Eye (tissue), 1 donor: ENCODE results near the gene PRKAA1.
"Not testable (repeated sequence)": the region's sequence is repeated elsewhere in the genome, so short reads cannot be mapped to it uniquely, and the experiment has no call there.

Source experiments
- DNase-seq: peaks from one replicate; pipeline ENCODE4 v3.0.0-alpha.2; 2015

Gene PRKAA1

DNA sequence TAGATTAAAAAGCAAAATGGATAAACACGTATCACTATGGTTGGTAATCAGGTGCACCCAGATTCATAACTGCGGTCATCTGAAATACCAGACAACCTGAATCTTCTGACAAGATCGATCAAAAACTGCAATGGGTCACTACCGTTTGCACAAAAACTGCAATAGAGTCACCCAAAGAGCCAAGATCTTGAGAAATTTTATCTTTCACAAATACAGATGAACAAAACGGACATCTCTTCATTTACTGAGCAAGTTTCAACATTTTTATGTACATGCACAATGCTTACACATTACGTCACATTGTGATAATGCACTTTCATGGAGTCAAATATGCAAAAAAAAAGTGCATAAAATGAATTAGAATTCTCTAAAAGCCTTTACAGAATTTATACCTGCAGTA lies 18.6 kb downstream of the PRKAA1 start:
- no peak for DNase-seq

DNA sequence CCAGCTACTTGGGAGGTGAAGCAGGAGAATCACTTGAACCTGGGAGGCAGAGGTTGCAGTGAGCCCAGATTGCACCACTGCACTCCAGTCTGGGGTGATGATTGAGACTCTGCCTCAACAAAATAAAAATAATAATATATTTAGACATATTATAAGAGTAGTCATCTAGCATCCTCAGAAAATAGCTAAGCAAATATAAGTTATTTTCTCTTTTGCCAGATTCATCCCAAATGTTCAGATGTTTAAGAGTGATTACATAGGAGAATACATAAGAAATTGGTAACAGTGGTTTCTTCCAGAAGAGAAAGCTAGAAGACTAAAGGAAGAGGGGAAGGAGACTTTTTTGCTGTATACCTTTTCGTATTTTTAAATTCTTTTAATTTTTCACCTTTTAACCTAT lies 20.0 kb downstream of the PRKAA1 start:
- no peak for DNase-seq

DNA sequence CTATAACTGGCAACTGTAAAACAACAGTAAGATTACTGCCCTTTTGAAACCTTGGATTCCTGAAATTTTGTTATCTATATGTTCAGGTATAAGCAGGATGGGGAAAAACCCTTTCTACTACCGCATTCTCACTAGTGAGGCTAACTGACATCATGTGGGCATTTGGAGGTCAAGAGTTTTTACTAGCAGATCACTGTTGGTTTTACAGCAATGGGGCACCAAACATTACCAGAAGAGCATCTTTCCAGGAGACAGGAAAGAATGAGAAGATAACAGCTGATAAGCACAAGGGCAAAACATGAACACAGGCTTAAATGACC lies 21.6 kb downstream of the PRKAA1 start:
- DNase-seq, result no peak

DNA sequence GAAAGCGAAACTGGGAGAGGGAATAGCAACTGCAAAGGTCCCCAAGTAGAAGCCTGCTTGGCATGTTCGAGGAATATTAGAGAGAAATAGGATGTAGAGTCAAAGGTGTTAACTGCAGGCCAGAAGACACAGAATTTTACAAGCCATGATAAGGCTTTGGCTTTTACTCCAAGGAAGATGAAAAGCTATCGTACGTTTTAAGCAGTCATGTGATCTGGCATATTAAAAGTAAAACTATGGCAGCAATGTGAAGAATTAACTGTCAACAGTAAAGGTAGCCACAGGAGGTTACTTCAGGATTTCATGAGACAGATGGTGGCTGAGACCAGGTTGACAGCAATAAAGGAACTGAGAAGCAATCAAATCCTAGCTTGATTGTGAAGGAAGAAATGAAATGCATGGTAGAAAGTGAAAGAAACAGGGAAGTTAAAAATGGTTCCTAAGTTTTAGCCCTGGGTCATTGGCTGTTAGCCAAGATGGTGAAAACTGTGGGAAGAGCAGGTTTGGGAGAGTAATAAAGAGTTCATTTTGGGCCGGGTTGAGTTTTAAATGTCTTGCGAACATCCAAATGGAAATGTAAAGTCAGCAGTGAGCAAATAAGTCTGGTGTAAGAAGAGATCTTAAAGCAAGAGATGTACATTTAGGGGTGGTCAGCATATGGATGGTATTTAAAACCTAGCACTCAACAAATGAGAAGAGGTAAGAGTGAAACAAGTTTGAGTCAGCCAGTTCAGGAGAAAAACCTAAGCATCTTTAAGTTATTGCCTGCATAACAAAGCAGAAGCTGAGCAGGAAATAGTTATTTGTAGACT lies 22.1 kb downstream of the PRKAA1 start:
- no peak for DNase-seq

DNA sequence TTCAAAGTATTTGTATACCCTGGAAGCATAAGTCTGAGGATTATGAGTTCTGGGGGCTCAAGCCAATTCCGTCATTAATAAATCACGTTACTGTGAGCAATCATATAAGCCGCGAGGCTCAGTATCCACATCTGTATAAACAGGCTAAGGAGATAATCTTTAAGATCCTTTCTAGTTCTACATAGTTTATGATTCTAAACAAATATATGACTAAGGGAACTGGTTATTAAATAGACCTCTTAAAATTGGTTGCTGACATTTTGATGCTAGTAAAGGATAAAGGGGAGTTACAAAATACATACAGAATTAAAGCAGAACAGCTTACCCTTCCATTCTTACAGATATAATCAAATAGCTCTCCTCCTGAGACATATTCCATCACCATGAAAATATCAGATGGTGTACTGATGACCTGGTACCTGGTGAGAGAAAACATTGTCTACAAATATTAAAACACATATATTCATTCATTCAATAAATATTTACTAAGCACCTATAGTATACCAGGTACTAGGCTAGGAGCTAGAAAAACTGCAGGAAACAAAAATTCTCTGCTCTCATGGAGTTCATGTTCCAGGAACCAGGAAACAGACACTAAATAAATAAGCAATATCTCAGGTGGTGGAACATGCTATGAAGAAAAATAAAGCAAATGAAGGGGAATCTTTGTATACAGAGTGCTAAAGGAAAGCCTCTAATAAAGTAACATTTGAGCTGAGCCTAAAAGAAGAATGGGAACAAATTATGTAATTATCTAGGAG lies 22.9 kb downstream of the PRKAA1 start:
- no peak for DNase-seq

DNA sequence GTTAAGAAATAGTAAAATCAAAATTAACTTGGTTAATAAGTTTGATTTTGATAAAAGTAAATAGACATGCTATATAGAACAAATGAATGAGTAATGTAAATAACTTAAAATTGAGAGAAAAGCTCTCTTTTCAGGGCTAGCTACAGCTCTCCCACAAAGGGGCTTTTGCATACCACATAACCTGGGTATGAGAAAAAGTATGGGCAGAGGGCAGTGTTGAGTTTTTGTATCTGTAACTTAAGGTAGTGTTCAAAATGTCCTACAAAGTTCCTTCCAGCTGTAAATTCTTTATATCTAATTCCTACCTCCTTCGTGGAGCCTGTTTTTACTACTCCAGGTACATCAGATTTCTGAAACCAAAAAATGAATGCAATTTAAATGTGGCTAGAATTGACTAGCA lies 23.6 kb downstream of the PRKAA1 start:
- DNase-seq, result no peak

DNA sequence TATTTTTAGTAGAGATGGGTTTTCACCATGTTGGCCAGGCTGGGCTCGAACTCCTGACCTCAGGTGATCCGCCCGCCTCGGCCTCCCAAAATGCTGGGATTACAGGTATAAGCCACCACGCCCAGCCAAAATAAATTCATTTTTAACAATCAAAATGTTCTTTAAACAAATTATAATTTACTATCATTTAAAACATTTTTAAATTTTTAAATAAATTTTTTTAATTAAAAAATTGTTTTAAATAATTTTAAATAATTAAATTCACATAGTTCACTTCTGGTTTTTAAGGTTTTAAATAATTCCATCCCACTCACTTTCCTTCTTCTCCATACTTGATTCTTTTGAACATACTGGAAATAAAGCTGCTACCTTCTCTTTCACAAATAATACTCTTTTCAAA lies 27.4 kb downstream of the PRKAA1 start:
- DNase-seq, result no peak

DNA sequence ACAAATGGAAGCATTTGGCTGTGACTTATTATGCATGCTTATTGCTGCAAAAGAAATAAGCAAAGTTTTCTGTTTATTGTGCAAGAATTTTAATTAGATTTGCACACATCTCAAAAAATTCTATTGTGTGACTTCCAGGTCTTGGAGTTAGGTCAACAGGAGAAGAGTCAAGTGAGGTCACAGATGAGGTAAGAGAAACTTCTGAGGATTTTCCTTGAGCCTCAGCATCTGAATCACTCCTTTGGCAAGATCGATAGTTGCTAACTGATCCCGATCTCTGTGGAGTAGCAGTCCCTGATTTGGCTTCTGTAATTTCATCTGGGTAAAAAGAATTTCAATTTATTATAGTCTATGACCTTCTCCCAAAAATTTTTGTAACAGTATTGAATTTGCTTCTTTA lies 35.5 kb downstream of the PRKAA1 start:
- DNase-seq, result no peak

DNA sequence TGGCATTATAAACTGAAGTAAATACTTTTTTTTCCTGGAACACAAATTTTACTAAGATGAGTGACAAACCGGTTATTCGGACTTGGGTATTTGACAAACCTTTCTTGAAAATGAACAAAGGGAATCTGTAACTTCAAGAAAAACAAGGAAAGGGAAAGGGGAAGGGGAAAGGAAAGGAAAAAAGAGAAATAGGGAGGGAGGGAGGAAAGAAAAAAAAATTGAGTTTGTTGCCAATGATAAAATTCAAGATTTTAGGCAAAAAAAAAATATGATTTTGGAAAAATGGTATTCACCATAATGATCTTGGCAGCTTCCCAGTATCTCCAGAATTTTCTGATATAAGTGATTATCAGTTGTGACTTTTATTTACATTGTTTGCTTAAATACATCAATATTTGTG lies 40.8 kb downstream of the PRKAA1 start:
- DNase-seq, result no peak

DNA sequence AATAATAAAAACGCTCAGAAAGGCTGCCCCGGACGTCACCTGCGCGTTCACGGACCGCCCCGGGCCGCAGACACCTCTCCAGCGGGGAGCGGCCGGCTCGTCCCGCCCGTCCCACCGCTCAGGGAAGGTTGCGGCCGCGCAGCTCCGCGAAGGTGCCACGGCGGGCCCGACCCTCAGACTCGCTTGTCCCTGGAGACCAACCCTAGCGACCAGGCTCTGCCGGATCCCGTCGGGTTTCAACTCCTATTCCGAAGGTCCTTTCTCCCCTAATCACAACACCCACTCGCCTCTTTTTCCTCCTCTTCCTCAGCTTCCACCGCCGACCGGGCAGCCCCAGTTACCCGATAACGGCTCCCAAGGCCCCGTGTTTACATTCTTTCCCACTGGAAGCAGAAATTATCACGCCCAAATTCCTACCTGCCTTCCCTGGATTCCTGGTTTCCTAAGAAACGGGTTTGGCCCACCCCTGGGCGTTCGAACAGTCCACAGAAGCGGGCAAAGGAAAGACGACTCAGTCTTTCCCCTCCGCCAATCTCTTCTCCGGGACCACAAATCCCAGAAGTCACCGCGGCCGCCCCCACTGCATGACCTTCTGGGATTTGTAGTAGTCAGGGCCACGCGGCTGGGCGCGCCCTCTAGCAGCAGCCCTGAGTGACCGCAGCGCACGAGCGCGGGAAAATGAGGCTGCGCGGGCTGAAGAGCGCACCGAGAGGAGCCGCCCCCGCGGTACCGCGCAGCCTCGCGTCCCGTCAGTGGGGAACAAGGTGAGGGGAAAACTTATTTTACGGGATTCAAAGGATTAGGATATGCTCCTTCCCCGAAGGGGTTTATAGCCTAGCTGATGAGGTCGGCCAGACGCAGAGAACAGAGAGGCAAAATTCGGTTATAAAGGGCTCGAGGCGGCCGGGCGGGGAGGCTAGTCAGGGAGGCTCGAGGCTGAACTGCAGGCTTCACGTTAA lies 42.5 kb downstream of the PRKAA1 start, which contains the start of gene TTC33:
Gene TTC33 (minus strand): TSS at position 555 of the 959 bp plus-strand sequence. CDS start 8,943 bp downstream, outside the sequence.
- peak; percentile 97 for DNase-seq

DNA sequence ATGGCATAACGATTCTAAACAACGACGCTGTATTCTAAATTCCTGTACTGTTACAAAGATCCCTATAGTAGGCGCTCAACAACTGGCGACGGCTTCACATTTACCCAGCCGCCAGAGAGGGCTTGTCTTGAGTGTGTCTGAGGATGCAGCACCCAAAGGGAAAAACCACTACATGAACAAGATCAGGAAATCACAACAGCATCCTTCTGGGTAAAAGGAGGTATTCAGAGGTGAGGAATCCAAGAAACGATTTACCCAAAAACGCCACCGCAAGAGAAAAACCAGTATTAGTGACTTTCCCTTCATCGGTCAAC lies 43.1 kb downstream of the PRKAA1 start:
- peak; percentile 93 for DNase-seq

DNA sequence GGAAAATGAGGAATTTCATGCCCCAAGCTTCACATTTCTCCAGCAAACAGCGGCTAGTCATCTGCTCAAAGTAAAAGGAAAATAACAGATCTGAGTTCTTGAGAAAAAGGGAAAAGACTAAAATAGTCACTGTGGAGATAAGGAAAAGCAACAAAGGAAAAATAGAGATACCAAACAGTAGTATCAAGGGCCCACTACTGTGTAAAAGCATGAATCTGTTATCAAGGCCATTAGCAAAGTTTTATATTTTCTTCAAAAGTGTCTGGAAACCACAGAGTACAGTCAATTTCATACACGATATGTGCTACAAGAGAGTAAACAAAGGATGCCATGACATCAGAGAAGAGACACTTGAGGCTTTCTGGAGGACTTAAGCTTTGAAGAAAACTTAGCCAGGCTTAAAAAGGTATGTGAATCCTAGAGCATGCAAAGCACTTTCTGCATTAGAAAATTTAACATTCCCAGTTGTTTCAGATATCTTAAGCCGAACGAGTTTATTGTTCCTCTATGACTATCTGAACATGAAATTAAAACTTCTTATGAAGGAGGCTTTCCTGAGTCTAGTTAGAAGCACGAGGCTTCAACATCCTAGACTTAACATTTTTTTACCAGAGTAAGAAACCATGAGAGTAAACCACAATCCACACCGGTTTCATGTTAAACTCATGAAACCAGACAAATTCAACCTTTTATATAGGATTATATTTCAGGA lies 43.6 kb downstream of the PRKAA1 start:
- DNase-seq, result no peak

DNA sequence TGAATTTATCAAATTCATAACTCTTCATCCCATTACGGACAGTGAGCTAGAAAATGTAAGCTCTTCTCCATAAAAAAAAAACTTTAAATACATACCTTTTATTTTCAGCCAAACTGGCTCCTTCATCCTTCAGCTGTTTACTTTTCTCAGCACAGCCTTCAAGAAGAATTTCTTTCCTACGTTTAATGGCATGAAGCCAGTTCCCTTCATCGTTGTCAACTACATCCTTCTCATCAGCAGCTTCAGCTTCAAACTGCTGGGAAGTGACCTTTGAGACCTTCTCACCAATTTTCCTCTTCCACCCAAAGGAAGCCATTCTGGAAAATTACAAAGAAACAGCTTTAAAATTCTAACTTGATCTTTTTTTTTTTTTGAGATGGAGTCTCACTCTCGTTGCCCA lies 51.5 kb downstream of the PRKAA1 start:
- no peak for DNase-seq

DNA sequence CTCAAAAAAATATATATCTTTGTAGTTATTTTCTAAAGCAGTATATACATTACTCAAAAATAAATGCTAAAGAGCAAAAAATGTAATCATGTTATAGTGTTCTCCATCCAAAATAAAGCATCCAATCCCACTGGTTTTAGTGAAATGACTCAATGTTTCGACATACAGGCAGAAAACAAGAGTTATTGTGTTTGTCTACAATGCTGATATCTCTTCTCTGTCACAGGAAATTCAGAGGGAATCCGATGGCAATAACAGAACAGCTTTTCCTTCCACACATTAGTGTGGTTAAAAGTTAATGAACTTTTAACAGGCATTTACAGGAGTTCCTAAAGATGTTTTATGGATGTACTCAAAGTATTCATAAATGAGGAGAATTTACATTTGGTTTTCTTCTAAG lies 54.4 kb downstream of the PRKAA1 start:
- no peak for DNase-seq

DNA sequence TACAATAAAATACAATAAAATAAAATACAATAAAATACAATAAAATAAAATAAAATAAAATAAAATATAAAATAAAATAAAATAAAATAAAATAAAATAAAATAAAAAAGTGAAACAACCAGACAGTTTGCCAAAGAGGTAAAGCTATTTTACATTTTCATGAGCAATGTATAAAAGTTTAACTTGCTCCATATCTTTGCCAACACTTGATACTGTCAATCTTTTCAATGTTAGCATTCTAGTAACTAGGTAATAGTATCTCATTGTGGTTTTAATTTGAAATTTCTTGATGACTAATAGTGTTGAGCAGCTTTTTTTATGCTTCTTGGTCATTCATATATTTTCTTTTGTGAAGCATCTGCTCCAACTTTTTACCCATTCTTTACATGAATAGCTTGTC lies 59.7 kb downstream of the PRKAA1 start:
- no peak for DNase-seq

DNA sequence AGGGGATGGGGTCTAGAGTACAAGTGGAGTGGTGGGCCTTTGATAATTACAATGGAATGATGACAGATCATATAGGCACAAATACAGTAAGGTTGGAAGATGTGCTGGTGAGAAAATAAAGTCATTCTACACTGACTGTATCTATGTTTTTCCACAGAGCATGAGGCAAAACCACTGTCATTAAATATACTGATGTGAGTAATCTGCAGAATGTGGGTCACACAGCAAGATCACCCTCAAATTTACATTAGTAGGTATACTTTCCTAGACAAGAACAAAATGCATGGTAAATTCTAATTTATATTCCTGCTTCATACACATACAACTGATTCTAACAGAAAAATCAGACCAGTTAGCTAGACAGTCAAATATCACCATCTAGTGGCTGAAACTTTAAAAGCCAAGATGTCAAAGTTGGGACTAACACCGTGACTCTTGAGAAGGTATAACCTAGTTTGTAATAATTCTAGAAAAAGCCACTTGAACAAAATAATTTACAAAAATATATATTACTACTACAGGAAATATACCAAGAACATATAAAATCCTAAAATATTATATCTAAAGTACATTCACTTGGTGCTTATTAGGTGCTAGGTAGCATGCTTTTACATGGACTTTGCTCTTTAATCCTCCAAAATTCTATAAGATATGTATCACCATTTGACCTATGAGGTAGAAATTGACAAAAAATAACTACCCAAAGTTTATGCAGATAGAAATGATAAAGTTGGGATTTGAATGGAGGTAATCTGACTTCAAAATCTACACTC lies 61.9 kb downstream of the PRKAA1 start:
- DNase-seq, result peak; percentile 84

DNA sequence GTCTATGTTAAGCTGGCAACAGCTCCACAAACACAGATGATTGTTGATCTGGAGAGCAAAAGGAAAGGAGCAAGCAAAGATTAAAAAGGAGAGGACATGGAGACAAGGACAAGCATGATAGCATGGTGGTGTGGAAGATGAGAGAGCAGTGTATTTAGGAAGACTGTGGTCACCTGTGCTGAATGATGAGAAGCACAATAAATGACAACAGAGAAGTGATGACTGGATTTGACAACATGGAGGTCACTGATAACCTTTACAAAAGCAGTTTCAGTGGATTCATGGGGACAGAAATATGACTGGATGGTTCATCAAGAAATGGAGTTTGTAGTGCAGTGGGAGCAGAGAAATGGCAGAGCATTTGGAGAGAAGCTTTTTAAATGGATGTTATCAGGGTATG lies 62.6 kb downstream of the PRKAA1 start:
- no peak for DNase-seq

DNA sequence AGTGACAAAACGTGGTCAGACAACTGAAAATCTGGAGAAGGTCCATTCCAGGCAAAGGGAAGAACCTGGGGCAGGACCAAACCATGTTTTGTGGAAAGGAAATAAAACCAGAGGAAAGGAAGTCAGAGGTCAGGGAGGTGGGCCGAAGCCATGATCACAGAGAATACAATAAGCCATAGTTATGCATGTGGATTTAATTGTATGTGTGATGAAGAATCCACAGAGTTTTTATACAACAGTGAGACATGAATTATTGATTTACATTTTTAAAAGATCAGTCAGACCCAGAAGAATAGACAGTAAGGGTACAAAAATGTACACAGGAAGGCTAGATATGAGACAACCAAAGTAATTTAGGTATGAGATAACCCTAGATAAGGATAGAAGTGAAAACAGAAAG lies 63.2 kb downstream of the PRKAA1 start:
- no peak for DNase-seq

DNA sequence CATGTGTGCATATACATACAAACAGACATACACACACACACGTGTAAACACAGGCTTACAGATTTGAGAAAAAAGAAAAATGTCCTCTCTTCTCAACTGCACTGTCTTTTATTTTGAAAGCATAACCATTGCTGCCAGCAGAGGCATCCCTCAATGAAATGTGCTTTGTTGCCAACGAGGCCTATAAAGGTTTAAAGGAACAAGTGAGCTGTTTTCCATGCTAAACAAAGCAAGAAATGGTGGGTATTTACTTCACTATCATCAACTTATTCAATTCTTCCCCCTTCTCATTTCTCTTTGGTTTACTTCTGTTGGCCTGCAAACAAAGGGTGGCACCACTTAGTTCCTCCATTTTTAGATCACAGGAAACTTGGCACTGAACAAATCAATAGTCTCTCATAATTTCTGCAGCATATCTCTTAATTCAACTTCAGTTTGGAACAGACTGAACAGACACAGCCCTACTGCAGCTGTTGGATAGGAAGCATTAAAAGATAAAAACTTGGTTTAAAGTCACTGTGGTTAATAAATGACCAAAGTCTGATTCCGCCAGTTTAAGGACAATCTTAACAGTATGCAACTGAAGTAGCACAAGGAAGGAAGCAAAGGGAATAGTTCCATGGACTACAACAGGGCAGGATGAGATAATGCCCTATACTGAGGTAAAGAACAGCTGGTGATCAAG lies 64.2 kb downstream of the PRKAA1 start:
- DNase-seq, result no peak

DNA sequence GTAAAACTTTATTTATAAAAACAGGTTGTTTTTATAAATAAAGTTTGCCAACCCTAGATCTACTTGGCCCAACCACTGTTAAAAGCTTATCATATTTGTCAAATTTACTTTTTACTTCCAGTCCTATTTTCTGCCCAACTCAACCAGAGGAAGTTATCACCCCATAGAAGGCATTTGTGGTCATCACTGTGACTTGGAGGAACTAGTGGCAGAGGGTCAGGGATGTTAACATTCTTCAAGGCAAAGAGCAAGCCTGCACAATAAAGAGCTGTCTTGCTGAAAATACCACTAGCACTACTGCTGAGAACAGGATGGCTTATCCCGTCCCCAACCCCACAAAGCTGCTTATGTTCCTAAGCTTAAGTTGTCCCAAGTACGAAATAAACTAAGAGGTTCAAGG lies 64.7 kb downstream of the PRKAA1 start:
- no peak for DNase-seq

DNA sequence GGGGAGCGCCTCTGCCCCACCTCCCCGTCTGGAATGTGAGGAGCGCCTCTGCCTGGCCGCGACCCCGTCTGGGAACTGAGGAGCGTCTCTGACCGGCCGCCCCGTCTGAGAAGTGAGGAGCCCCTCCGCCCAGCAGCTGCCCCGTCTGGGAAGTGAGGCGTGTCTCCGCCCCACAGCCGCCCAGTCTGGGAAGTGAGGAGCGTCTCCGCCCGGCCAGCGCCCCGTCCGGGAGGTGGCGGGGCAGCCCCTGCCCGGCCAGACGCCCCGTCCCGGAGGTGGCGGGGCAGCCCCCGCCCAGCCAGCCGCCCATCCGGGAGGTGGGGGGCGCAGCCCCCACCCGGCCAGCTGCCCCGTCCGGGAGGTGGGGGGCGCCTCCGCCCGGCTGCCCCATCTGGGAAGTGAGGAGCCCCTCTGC lies 75.7 kb downstream of the PRKAA1 start:
- DNase-seq, result not testable (repeated sequence)
